DLD1 (cell line): Measurements from ENCODE around the gene GSTM4.

Experiments used
- in situ Hi-C: cut with HindIII; loops from 2 replicates; pipeline ENCODE4 v1.10.0; 2017; ENCODE audit warnings: low sequenced_read_pairs

GSTM4 gene

DNA sequence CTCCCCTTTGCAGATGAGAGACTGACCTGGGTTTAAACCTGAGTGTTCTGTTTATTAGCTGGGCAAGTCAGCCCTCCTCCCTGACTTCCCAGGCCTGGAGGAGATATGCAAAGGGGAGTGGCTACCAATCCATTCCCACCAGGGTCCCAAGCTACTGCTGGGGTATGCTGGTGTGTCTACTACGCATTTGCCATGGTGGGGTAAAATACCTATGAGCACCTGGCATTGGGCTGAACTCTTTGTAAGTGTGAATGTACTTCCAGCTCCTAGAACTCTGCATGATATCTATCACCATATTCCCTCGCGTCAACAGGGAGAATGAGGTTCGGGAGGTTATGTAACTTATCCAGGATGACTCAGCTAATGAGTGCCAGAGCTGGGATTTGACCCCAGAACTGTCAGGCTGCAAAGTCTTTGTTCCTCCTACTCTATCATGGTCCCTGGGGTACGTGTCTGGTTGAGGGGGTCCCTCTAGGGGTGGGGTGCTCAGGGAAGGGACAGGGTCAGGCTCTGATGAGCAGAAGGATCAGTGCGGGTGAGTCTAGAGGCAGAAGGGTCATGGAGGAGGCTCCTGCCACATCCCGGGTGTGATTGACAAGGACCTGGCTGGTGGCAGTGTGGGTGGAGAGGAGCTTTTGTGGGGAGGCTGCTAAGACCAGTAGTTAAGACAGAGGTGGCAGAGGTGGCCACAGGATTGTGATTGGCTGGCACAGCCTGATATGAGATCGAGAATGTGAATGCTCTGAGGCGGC, 19.5 kb upstream of the GSTM4 start:
- in situ Hi-C loops: loop anchor here (25.0 kb wide), 1 partner anchor 126 kb away; the partner anchor contains the start of gene EPS8L3

DNA sequence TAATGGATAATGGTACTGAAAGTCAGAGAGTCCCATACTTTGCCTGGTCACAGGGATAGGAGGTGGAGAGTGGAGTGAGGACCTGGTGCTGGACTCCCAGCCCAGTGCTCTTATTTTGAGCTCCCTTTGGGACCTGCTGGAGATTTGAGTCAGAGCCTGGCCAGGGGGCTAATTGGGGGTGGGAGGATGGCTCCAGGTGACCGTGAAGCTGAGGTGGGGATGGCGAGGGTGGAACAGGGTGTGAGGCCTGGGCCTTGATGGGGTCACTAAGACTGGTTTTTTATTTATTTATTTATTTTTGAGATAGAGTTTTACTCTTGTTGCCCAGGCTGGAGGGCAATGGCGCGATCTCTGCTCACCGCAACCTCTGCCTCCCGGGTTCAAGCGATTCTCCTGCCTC, 18.5 kb upstream of the GSTM4 start:
- in situ Hi-C loops: loop anchor here (25.0 kb wide), 1 partner anchor 125 kb away; the partner anchor contains the start of gene EPS8L3

DNA sequence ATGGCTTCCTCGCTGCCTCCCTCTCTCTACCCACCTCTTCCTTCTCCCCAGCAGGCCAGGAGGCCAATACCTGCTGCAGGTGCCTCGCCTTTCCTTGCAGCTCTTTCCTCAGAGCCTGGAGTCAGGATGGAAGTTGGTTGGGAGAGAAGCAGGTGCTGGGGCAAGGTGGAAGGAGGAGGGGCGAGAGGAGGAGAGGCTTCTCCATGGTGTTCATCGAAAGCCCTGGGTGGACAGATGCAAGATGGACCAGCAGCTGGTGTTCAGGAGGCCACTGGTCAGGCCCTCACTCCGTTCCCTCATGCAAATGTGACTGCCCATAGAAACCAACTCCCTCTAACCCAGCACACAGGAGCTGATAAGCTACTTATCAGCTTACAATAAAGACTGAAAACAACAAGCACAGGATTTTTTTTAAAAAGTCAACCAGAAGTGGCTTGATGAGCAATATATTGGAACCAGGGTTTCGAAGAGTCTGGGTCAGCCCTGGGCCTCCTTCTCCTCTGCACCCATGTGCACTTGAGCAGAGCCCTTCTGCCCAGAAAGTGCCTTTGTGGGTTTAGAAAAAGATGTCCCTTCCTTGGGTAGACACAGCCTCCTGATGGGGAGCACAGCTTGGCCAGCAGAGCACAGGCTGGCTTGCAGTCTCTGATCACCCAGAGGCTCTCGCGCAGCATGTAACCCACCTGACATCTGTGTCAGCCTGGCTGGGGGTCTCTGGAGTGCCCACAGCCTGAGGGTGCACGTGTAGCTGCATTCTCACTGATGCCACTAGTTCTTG, 16.6 kb upstream of the GSTM4 start:
- in situ Hi-C loops: loop anchor here (25.0 kb wide), 1 partner anchor 123 kb away; the partner anchor contains the start of gene EPS8L3

DNA sequence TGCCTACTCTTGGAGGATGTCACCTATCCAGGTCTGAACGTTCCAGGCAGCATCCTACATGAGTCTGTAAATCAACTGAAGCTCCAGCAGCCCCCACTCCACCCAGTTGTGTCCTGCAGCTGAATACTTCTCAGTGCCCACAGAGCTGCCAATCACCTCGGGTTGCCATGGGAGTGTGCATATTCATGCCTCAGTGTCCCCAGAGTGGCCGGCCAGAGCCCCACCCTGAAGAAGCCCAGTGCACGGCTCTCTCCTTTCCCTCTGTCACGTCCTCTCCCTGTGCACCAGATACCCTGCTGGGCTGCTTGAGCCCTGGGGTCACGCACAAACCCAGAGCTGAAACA, 16.1 kb upstream of the GSTM4 start:
- in situ Hi-C loops: loop anchor here (25.0 kb wide), 1 partner anchor 122 kb away; the partner anchor contains the start of gene EPS8L3

DNA sequence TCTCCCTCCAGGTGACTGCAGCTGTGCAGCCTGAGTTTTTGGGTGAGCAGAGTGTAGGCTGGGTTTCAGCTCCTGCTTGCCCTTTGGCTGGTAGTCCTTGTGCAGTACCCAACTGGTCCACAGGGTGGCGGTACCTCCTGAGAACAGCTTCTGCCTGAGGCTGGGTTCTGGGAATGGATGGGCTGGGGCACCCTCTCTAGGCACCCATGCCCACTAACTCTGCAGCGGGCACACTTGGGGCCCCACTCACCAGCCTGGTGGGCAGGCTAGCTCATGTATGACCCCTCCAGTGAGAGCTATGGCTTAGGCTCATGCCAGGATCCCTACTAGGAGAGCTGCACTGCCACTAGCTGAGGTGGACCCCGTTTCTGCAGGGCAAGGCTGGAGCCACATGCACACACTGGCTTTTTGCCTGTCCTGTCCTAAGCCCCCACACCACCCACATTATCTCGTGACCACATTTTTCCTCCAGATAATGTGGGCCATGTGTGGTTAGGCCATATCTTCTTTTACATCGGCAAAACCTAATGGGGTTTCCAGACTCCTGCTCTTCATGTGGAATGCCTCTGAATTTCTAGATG, 15.5 kb upstream of the GSTM4 start:
- in situ Hi-C loops: loop anchor here (25.0 kb wide), 1 partner anchor 122 kb away; the partner anchor contains the start of gene EPS8L3

DNA sequence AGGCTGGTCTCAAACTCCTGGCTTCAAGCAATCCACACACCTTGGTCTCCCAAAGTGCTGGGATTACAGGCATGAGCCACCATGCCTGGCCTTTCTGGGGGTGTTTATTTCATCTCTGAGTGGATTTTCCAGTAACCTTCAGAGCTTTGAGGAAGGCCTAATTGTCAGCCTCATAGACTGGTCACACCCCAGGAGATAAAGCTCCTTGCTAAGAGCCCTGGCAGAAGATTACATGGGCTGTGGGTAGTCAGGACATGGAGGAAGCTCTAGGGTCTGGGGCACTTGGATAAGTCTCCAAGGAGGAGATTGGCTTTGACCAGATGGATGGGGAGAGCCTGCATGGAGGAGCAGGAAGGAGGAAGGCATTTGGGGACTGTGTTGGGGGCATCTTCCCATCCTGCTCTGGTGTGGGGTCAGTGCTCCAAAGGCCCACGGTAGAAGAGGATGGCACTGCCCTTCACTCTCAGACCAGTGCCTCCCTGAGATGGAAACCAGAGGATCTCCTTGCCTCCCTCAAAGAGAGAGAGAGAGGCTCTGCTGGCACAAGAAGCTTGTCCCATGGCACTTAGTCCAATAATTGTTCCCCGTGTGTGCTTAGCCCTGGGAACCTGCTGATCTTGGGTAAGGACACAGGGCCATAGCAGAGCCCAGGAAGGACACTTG, 14.7 kb upstream of the GSTM4 start:
- in situ Hi-C loops: loop anchor here (25.0 kb wide), 1 partner anchor 121 kb away; the partner anchor contains the start of gene EPS8L3

DNA sequence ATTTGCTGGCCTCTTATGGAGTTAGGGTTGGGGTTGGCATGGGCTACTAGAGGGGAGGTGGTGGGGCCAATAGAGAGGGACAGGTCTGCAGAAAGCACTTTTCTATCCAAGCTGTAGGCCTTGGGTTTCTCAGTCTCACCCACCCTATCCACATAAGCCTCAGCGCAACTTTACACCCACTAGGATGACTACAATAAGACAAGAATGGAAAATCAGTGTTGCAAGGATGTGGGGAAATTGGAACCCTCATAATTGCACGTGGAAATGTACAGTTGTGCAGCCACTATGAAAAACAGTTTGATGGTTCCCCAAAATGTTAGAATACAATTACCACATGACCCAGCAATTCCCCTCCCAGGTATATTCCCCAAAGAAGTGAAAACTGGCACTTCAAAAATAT, 14.0 kb upstream of the GSTM4 start:
- in situ Hi-C loops: loop anchor here (25.0 kb wide), 1 partner anchor 120 kb away; the partner anchor contains the start of gene EPS8L3

DNA sequence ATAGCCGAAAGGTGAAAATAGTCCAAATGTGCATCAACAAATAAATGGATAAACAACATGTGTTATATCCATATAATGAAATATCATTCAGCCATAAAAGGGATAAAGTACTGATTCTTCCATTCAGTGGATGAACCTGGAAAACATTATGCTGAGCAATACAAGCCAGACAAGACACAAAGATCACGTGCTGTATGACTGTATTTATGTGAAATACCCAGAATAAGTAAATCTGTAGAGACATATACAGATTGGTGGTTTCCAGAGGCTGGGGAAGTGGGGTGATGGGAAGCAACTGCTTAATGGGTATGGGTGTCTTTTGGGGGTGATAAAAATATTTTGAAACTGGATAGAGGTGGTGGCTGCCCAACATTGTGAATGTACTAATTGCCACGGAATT, 13.3 kb upstream of the GSTM4 start:
- in situ Hi-C loops: loop anchor here (25.0 kb wide), 1 partner anchor 120 kb away; the partner anchor contains the start of gene EPS8L3

DNA sequence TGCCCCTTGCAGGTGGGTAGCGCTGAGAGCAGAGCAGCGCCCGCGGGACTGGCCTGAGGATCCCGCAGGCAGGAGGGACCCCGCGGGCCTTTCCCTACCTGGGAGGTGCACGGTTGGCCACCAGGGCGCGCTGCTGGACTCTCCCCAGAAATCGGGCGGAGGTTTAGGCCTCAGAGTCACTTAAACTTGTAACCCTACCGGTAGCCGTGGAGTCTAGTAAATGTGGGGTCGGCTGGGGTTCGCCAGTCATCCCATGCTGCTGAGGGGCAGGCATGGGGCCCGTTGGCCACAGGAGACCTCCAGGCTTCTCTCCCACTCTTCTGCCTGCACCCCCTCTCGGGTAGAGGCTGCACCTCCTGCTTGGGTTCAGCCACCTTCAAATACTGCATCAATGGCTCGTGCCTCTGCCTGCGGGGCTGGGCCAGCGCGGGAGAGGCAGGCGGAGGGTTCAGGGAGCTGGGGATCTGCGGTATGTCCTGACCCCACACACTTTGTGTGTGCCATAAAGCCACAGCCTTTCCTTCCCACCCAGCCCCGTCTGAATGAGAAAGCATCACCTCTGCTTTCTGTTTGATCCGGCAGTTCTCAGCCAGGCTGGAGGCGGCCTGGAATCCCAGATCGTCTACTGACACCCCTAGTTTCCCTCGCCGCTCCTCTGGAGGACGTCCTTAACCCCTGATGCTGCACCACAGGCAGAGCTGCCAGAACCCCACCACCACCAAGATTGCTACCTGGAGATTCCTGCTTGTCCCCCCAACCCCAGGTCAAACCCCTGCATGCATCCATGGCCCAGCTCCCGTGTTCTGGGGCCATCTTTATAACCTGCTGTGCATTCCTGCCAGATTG, 12.3 kb upstream of the GSTM4 start:
- in situ Hi-C loops: loop anchor here (25.0 kb wide), 1 partner anchor 119 kb away; the partner anchor contains the start of gene EPS8L3

DNA sequence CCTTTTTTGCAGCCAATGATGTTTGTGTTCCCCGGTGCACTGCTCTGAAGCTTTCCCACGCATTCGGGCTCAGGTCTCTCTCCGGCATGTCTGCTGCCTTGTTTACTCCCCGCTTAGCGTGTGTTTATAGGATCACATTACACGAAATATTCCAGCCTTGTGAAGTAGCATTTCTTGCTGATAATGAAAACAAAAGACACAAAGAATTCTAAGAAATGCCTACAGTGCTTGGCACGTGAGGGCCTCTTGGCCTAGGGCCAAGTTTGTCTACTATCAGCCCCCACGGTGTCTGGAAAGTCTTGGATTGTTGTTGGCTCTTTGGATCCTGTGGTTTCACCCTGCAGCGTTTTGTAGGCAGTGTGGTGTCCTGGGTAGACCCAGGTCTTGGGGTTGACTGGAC, 11.2 kb upstream of the GSTM4 start:
- in situ Hi-C loops: loop anchor here (25.0 kb wide), 1 partner anchor 118 kb away; the partner anchor contains the start of gene EPS8L3

DNA sequence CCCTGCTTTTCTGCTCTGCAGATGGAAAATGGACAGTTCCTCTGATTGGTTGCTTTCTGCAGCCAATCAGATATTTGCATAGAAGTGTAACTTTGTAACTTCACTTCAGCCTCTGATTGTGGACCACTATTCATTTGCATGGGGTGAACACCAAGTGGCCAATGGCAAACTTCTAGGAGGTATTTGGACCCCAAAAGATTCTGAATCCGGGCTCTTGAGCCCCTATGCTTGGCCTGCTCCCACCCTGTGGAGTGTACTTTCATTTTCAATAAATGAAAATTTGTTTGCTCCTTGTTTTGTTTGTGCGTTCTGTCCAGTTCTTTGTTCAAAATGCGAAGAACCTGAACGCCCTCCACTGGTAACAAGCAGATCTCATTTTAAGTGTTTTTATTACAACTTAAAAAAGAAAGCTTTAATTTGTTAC, 6.4 kb upstream of the GSTM4 start:
- in situ Hi-C loops: loop anchor here (25.0 kb wide), 1 partner anchor 113 kb away; the partner anchor contains the start of gene EPS8L3

DNA sequence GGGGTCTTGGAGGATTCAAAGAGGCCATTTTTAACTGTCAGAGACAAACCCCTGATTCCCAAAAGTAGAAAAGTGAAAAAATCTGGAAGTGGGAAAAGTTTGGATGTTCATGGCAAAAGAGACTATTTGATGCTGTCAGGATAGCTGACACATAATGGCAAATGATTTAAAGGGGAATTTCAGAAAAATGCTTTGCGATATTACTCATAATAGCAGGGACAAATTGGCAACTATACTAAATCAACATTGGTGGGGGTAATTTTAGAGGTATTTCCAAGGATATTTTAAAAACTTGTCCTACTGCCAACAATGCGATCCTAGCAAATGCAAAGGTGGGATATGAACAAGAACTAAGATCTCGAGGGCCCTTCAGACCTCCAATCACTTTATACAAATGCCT, 5.3 kb upstream of the GSTM4 start:
- in situ Hi-C loops: no loop called here

DNA sequence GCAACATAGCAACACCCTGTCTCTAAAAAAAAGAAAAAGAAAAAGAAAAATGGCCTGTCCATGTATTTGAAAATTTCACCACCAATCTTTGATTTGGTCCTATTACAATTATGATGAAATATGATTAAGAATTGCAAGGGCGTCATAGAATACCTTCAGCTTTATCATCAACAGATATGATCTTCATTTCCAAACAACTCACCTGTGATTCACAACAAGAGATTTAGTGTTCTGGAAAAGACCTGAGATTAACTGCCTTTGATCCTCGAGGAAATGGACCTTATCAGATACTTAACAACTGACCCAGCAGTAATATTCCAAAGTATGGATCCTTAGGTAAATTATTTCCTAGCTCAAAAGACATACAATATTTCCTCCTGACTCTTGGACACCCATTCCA, 3.5 kb upstream of the GSTM4 start:
- in situ Hi-C loops: no loop called here

DNA sequence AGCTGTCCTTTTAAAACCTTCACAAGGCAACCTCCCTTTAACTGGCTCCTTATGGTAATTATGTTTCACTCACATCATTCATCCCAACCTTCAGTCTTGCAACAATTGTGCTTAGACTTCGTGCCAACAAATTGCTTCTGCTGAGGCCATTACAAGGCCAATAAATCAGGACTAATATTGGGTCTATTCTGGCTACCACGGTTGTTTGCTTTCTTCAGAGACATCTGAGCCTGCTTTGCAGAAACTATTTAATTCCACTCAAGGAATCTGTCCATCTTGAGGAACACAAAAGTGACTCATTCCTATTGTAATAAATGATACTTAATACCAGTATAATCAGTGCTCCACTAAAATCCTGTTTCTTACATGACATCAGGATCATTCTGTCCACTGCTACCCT, 2.6 kb upstream of the GSTM4 start:
- in situ Hi-C loops: no loop called here

DNA sequence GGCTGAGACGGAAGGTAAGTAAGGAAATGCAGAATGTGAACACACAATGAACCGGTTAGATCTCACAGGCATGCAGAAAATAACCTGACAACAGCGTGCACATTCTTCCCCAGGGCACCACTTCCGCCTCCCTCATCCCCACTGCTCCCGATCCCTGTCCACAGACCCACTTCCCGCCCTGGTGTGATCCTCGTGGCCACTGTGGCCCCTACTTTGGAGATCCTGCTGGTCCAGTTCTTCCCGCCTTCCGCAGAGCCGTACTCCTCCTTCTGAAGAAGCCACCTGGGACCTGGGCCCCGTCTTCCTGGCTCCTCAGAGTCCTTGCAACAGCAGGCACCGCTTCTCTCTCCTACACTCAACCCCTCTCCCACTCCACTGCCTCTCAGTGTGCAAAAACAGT, 1.4 kb upstream of the GSTM4 start:
- in situ Hi-C loops: no loop called here

DNA sequence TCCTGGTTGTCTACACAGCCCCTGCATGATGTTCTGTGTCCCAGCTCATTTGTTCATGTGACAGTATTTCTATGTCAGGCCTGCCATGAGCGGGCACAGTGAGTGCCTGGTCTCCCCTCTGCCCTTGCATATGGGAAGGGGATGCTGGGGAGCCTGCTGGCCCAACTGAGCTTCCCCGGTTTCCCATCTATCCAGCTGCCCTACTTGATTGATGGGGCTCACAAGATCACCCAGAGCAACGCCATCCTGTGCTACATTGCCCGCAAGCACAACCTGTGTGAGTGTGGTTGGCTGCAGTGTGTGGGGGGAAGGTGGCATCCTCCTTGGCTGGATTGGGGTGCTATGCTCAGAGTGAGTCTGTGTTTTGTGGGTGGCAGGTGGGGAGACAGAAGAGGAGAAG, 1.5 kb downstream of the GSTM4 start:
- in situ Hi-C loops: no loop called here

DNA sequence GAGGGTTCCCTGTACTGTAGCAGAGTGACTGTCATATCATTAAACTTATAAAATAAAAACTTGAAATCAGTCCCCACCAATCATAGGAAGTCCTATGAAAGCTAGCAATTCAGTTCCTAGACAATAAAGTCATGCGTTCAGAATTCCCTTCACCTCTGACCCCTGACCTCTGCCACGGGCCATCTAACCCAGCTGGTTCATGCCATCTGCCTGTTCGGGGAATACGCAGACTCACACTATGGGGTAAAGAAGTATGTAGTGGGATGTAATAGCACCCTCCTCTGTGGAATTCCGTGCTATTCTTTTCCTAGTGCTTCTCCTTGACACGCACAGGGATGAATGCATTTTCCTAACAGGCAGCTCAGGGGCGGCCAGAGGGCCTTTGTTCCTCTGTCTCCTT, 2.1 kb downstream of the GSTM4 start:
- in situ Hi-C loops: no loop called here

DNA sequence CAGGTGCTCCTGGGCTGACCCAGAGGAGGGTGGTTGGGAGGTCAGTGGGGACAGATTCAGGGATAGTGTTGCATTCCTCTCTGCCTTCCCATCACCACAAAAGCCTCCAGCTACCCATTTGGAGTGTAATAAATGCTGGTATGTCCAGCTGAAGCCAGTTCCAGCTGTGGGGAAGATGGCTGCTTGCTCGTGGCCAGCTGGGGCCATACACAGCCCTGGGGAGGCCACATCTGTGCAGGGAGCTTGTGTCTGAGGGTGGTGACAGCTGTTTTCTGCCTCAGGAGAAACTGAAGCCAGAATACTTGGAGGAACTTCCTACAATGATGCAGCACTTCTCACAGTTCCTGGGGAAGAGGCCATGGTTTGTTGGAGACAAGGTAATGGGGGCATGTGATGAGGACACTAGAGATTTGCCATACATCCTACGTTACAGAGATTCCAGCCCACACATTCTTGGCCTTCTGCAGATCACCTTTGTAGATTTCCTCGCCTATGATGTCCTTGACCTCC, 2.7 kb downstream of the GSTM4 start:
- in situ Hi-C loops: no loop called here

DNA sequence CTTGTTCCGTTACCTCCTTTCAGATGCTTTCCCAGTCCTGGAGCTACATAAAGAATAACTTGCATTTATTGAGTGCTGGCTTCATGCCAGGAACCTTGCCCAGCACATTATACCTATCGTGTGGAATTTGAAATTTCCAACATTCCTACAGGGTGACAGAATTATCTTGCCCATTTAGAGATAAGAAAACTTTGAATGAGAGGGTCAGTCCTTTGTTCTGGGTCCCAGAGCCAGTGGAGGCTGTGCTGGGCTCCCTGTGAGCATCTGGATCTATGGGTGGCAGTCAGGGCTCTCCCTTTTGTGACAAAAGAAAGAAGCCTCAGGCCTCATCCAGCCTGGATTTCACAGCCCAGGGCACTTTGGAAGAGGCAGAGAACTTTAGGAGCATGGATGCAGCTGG, 3.2 kb downstream of the GSTM4 start:
- in situ Hi-C loops: no loop called here
